HEK293 (cell line): ENCODE data around the gene MTA3.

Experiments used
- CTCF ChIA-PET: fragments of 350-600 bp; formaldehyde crosslinking; extraction: SDS; loops from one replicate; lab custom pipeline; 2021; ENCODE audit warnings: antibody characterized with exemption; lab: Yijun Ruan, JAX
- POLR2A ChIA-PET: fragments of 300-600 bp; formaldehyde crosslinking; extraction: SDS; loops from one replicate; lab custom pipeline; 2020; ENCODE audit warnings: antibody characterized with exemption, inconsistent platforms; lab: Yijun Ruan, JAX
- H3K27ac ChIP-seq: fragments of 200-500 bp; sonication (Bioruptor generic); 2 replicates; pipeline ENCODE4 v1.5.1; 2014; ENCODE audit warnings: low read depth, low read length, control low read depth, inconsistent platforms; ENCODE audit errors: extremely low read depth
- H3K36me3 ChIP-seq, 2 experiments: fragments of 200-500 bp in 1 of 2; sonication (Bioruptor generic) in 1 of 2; 1 replicate in 1 of 2; 2 replicates in 1 of 2; pipeline ENCODE4 v1.5.1; 2014 to 2017; ENCODE audit warnings: inconsistent platforms in 2 of 2, low read length in 2 of 2; ENCODE audit not compliant: control insufficient read depth in 2 of 2, insufficient read depth in 1 of 2
- H3K4me1 ChIP-seq: fragments of 200-500 bp; sonication (Bioruptor generic); 2 replicates; pipeline ENCODE4 v1.5.1; 2014; ENCODE audit warnings: mild to moderate bottlenecking, low read length, inconsistent platforms; ENCODE audit not compliant: control insufficient read depth, insufficient read depth
- H3K4me3 ChIP-seq: 2 replicates; pipeline ENCODE4 v1.5.1; 2011; ENCODE audit warnings: low read depth, mild to moderate bottlenecking, control low read depth, low read length, moderate library complexity
- H3K9me3 ChIP-seq: fragments of 200-500 bp; sonication (Bioruptor generic); 2 replicates; pipeline ENCODE4 v1.5.1; 2014; ENCODE audit warnings: low read depth, low read length, inconsistent platforms; ENCODE audit not compliant: control insufficient read depth, insufficient read depth
- GLI4 ChIP-seq: fragments of 450-650 bp; formaldehyde crosslinking; IDR thresholded peaks from 2 replicates; pipeline ENCODE4 v1.5.1; 2016; ENCODE audit warnings: missing biosample characterization, missing genetic modification characterization
- GLIS2 ChIP-seq: fragments of 450-650 bp; formaldehyde crosslinking; IDR thresholded peaks from 2 replicates; pipeline ENCODE4 v1.5.1; 2016; ENCODE audit warnings: missing biosample characterization, missing genetic modification characterization
- HIC1 ChIP-seq: fragments of 450-650 bp; formaldehyde crosslinking; IDR thresholded peaks from 2 replicates; pipeline ENCODE4 v1.5.1; 2016; ENCODE audit warnings: missing biosample characterization, missing genetic modification characterization
- KLF7 ChIP-seq: fragments of 450-650 bp; formaldehyde crosslinking; IDR thresholded peaks from 2 replicates; pipeline ENCODE4 v1.5.1; 2016; ENCODE audit warnings: missing biosample characterization, missing genetic modification characterization, borderline replicate concordance
- KLF9 ChIP-seq: fragments of 450-650 bp; formaldehyde crosslinking; IDR thresholded peaks from 2 replicates; pipeline ENCODE4 v1.5.1; 2016; ENCODE audit warnings: missing biosample characterization, missing genetic modification characterization, low read depth
- PATZ1 ChIP-seq: fragments of 450-650 bp; formaldehyde crosslinking; IDR thresholded peaks from 2 replicates; pipeline ENCODE4 v1.5.1; 2016; ENCODE audit warnings: missing biosample characterization, missing genetic modification characterization
- ZNF10 ChIP-seq: fragments of 450-650 bp; formaldehyde crosslinking; IDR thresholded peaks from 2 replicates; pipeline ENCODE4 v1.5.1; 2017; ENCODE audit warnings: missing biosample characterization, missing genetic modification characterization
- ZNF266 ChIP-seq: fragments of 450-650 bp; formaldehyde crosslinking; IDR thresholded peaks from 2 replicates; pipeline ENCODE4 v1.5.1; 2016; ENCODE audit warnings: missing biosample characterization, missing genetic modification characterization, low read depth
- ZNF404 ChIP-seq: fragments of 450-650 bp; formaldehyde crosslinking; IDR thresholded peaks from 2 replicates; pipeline ENCODE4 v1.5.1; 2017; ENCODE audit warnings: missing biosample characterization, missing genetic modification characterization
- ZNF433 ChIP-seq: fragments of 450-650 bp; formaldehyde crosslinking; IDR thresholded peaks from 2 replicates; pipeline ENCODE4 v1.5.1; 2016; ENCODE audit warnings: missing biosample characterization, missing genetic modification characterization, low read depth
- ZNF514 ChIP-seq: fragments of 450-650 bp; formaldehyde crosslinking; IDR thresholded peaks from 2 replicates; pipeline ENCODE4 v1.5.1; 2016; ENCODE audit warnings: missing biosample characterization, missing genetic modification characterization
- ZNF544 ChIP-seq: fragments of 450-650 bp; formaldehyde crosslinking; IDR thresholded peaks from 2 replicates; pipeline ENCODE4 v1.5.0; 2017; ENCODE audit warnings: missing biosample characterization, missing genetic modification characterization
- ZNF621 ChIP-seq: fragments of 450-650 bp; formaldehyde crosslinking; IDR thresholded peaks from 2 replicates; pipeline ENCODE4 v1.5.1; 2017; ENCODE audit warnings: missing biosample characterization, missing genetic modification characterization
- TF ChIP-seq, protein P1 (sequence below): fragments of 450-650 bp; formaldehyde crosslinking; IDR thresholded peaks from 2 replicates; pipeline ENCODE4 v1.5.1; 2016; ENCODE audit warnings: missing biosample characterization, missing genetic modification characterization
- TF ChIP-seq, protein P2 (sequence below): fragments of 450-650 bp; formaldehyde crosslinking; IDR thresholded peaks from 2 replicates; pipeline ENCODE4 v1.5.1; 2016; ENCODE audit warnings: missing biosample characterization, missing genetic modification characterization
- TF ChIP-seq, protein P3 (sequence below): sonication (generic); formaldehyde crosslinking; IDR thresholded peaks from 2 replicates; pipeline ENCODE4 v1.8.1; 2022; ENCODE audit warnings: mild to moderate bottlenecking, moderate library complexity, missing genetic modification reagents
- TF ChIP-seq, protein P4 (sequence below): fragments of 450-650 bp; formaldehyde crosslinking; IDR thresholded peaks from 2 replicates; pipeline ENCODE4 v1.5.1; 2016; ENCODE audit warnings: missing biosample characterization, missing genetic modification characterization

MTA3 gene

DNA sequence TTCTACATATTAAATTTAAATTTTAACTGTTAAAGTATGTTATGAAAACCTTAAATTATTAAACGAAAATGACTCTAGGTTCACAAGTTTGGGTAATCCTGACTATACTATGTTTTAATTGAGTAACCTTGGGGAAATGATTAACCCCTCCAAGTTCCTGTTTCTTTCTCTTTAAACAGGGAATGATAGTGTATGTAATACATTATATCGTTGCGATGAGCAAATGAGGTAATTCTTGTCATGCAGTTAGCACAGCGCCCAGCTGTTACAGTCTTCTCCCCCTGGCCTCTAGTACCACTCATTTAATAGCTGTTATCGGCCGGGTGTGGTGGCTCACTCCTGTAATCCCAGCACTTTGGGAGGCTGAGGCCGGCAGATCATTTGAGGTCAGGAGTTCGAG is 80.4 kb downstream of the MTA3 start:
- H3K36me3 ChIP-seq = peaks cover 8 to 27% of the 10 kb centered on the region in 2 experiments
- no peaks in the 10 kb centered on the region for H3K9me3 ChIP-seq
- H3K4me1 ChIP-seq = peaks cover 4% of the 10 kb centered on the region; the same call in 1 of the 2 replicates
- ChIA-PET CTCF (interaction anchor here (1.7 kb wide), 1 partner anchor 12 kb away, joined by 3 read pairs; no protein-coding TSS in a partner anchor), POLR2A (no interaction called here)
- H3K4me3 ChIP-seq = no peak overlapping the region
- no peak overlapping the region for H3K27ac ChIP-seq
- TF ChIP-seq ZNF433 (tag by site-specific recombination) = no peak
- no peak for TF ChIP-seq ZNF514 (tag by site-specific recombination)
- no peak for TF ChIP-seq KLF9 (tag by site-specific recombination)
- TF ChIP-seq GLIS2 (tag by site-specific recombination) = no peak
- no peak for TF ChIP-seq ZNF10 (tag by site-specific recombination)
- TF ChIP-seq, protein P1, sequence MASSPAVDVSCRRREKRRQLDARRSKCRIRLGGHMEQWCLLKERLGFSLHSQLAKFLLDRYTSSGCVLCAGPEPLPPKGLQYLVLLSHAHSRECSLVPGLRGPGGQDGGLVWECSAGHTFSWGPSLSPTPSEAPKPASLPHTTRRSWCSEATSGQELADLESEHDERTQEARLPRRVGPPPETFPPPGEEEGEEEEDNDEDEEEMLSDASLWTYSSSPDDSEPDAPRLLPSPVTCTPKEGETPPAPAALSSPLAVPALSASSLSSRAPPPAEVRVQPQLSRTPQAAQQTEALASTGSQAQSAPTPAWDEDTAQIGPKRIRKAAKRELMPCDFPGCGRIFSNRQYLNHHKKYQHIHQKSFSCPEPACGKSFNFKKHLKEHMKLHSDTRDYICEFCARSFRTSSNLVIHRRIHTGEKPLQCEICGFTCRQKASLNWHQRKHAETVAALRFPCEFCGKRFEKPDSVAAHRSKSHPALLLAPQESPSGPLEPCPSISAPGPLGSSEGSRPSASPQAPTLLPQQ = no peak
- TF ChIP-seq HIC1 (tag by site-specific recombination) = no peak
- TF ChIP-seq, protein P2, sequence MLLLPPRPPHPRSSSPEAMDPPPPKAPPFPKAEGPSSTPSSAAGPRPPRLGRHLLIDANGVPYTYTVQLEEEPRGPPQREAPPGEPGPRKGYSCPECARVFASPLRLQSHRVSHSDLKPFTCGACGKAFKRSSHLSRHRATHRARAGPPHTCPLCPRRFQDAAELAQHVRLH (tag by site-specific recombination) = no peak
- no peak for TF ChIP-seq ZNF404
- TF ChIP-seq GLI4 (tag by site-specific recombination) = no peak
- TF ChIP-seq KLF7 (tag by site-specific recombination) = no peak
- TF ChIP-seq ZNF621 (tag by site-specific recombination) = no peak
- TF ChIP-seq PATZ1 = no peak
- TF ChIP-seq, protein P3, sequence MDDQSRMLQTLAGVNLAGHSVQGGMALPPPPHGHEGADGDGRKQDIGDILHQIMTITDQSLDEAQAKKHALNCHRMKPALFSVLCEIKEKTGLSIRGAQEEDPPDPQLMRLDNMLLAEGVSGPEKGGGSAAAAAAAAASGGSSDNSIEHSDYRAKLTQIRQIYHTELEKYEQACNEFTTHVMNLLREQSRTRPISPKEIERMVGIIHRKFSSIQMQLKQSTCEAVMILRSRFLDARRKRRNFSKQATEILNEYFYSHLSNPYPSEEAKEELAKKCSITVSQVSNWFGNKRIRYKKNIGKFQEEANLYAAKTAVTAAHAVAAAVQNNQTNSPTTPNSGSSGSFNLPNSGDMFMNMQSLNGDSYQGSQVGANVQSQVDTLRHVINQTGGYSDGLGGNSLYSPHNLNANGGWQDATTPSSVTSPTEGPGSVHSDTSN (CRISPR knock-in tag) = no peak
- TF ChIP-seq, protein P4, sequence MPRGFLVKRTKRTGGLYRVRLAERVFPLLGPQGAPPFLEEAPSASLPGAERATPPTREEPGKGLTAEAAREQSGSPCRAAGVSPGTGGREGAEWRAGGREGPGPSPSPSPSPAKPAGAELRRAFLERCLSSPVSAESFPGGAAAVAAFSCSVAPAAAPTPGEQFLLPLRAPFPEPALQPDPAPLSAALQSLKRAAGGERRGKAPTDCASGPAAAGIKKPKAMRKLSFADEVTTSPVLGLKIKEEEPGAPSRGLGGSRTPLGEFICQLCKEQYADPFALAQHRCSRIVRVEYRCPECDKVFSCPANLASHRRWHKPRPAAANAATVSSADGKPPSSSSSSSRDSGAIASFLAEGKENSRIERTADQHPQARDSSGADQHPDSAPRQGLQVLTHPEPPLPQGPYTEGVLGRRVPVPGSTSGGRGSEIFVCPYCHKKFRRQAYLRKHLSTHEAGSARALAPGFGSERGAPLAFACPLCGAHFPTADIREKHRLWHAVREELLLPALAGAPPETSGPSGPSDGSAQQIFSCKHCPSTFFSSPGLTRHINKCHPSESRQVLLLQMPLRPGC (tag by site-specific recombination) = no peak
- no peak for TF ChIP-seq ZNF266
- TF ChIP-seq ZNF544 (tag by site-specific recombination) = no peak
- TF ChIP-seq, all 188 proteins: peak for 0
